Brain microvascular endothelial cell (primary cell): ENCODE measurements around the gene DDOST.

Source experiments
- DNase-seq: peaks from one replicate; pipeline ENCODE4 v3.0.0-alpha.2; 2020
- H3K27ac ChIP-seq: fragments of 250-450 bp; sonication (Bioruptor Pico); 2 replicates; pipeline ENCODE4 v1.5.1; 2020; ENCODE audit warnings: mild to moderate bottlenecking, moderate library complexity
- H3K27me3 ChIP-seq: fragments of 250-450 bp; sonication (Bioruptor Pico); replicated peaks from 2 replicates; pipeline ENCODE4 v1.5.1; 2020; ENCODE audit warnings: mild to moderate bottlenecking
- H3K36me3 ChIP-seq: fragments of 250-450 bp; sonication (Bioruptor Pico); replicated peaks from 2 replicates; pipeline ENCODE4 v1.5.1; 2020; ENCODE audit warnings: mild to moderate bottlenecking
- H3K4me3 ChIP-seq: 2 replicates; pipeline ENCODE4 v1.5.1; 2011; ENCODE audit warnings: low read depth, mild to moderate bottlenecking, control low read depth, low read length, moderate library complexity
- CTCF ChIP-seq: IDR thresholded peaks from 2 replicates; pipeline ENCODE4 v1.5.1; 2011; ENCODE audit warnings: low read depth, mild to moderate bottlenecking, moderate library complexity, low read length, control low read depth, inconsistent platforms; ENCODE audit errors: missing control alignments
- in situ Hi-C: cut with HindIII; loops from 2 replicates; pipeline ENCODE4 v1.10.0; 2017; ENCODE audit warnings: low sequenced_read_pairs, low pct_ligation_motif_present

Gene DDOST

GRCh38 chr1:20616847-20617487 is 44.2 kb downstream of the DDOST start:
- Histone ChIP-seq H3K4me3 (no peak overlapping the region), H3K27me3 (no peaks in the 10 kb centered on the region), H3K36me3 (no peaks in the 10 kb centered on the region), H3K27ac (no peak overlapping the region)
- in situ Hi-C loops = no loop called here
- no peak for DNase-seq
- TF ChIP-seq CTCF = no peak

- no peaks in the 10 kb centered on the region for H3K27me3 ChIP-seq
- no peak overlapping the region for H3K27ac ChIP-seq
- H3K36me3 ChIP-seq = no peaks in the 10 kb centered on the region
- no peak for TF ChIP-seq CTCF
- in situ Hi-C loops = no loop called here
- no peak for DNase-seq
- no peak overlapping the region for H3K4me3 ChIP-seq
Observed at GRCh38 chr1:20615946-20616846, 45.0 kb downstream of the DDOST start.

- TF ChIP-seq CTCF = no peak
- H3K4me3 ChIP-seq = no peak overlapping the region
- no peak overlapping the region for H3K27ac ChIP-seq
- in situ Hi-C loops = no loop called here
- no peak for DNase-seq
- no peaks in the 10 kb centered on the region for H3K36me3 ChIP-seq
- no peaks in the 10 kb centered on the region for H3K27me3 ChIP-seq
Observed at GRCh38 chr1:20614131-20614579, 47.0 kb downstream of the DDOST start.

- TF ChIP-seq CTCF = no peak
- DNase-seq = no peak
- H3K4me3 ChIP-seq = no peak overlapping the region
- in situ Hi-C loops = no loop called here
- H3K27me3 ChIP-seq = no peaks in the 10 kb centered on the region
- no peak overlapping the region for H3K27ac ChIP-seq
- H3K36me3 ChIP-seq = no peaks in the 10 kb centered on the region
Observed at GRCh38 chr1:20612221-20612746, 48.9 kb downstream of the DDOST start.

- in situ Hi-C loops = no loop called here
- Histone ChIP-seq H3K27ac (no peak overlapping the region), H3K4me3 (no peak overlapping the region), H3K27me3 (no peaks in the 10 kb centered on the region), H3K36me3 (no peaks in the 10 kb centered on the region)
- TF ChIP-seq CTCF = no peak
- no peak for DNase-seq
Observed at GRCh38 chr1:20611652-20612051, 49.5 kb downstream of the DDOST start.
